GM12864 (cell line): Measurements from ENCODE around the gene HCFC1R1.
"Not testable (repeated sequence)": the region's sequence is repeated elsewhere in the genome, so short reads cannot be mapped to it uniquely, and the experiment has no call there.

Experiments
- DNase-seq: peaks from one replicate; pipeline ENCODE4 v3.0.0-alpha.2; 2011; ENCODE audit warnings: low read depth
- H3K4me3 ChIP-seq: 2 replicates; pipeline ENCODE4 v1.5.1; 2011; ENCODE audit warnings: mild to moderate bottlenecking, low read depth, low read length, control low read depth
- CTCF ChIP-seq: IDR thresholded peaks from 2 replicates; pipeline ENCODE4 v1.5.1; 2011; ENCODE audit warnings: low read depth, mild to moderate bottlenecking, moderate library complexity, low read length, control low read depth, inconsistent platforms; ENCODE audit errors: missing control alignments

Gene HCFC1R1

GRCh38 chr16:3059723-3060242 is 36.0 kb upstream of the HCFC1R1 start:
- no peak for TF ChIP-seq CTCF
- H3K4me3 ChIP-seq = peak overlapping the region; percentile 87
- DNase-seq = no peak

GRCh38 chr16:3059041-3059722 is 35.4 kb upstream of the HCFC1R1 start:
- peak overlapping the region; percentile 87 for H3K4me3 ChIP-seq
- TF ChIP-seq CTCF = peak; percentile 80
- no peak for DNase-seq

- TF ChIP-seq CTCF = peak; percentile 56
- DNase-seq = no peak
These were observed 34.6 kb upstream of the HCFC1R1 start for GRCh38 chr16:3058139-3059030.

GRCh38 chr16:3057181-3058138 is 33.7 kb upstream of the HCFC1R1 start:
- TF ChIP-seq CTCF = no peak
- DNase-seq = no peak
- peak overlapping the region; percentile 87; the same call in 1 of the 2 replicates for H3K4me3 ChIP-seq

More at GRCh38 chr16:3058139-3059030, 34.6 kb upstream of the HCFC1R1 start:
- H3K4me3 ChIP-seq = peak overlapping the region; percentile 87

GRCh38 chr16:3056336-3057180 is 32.8 kb upstream of the HCFC1R1 start:
- no peak overlapping the region for H3K4me3 ChIP-seq
- DNase-seq = no peak
- no peak for TF ChIP-seq CTCF

GRCh38 chr16:3055734-3056115 is 32.0 kb upstream of the HCFC1R1 start:
- DNase-seq, H3K4me3 ChIP-seq: not testable (repeated sequence)
